Measurements from ENCODE around the gene HEATR5A.
"Not testable (repeated sequence)": the region's sequence is repeated elsewhere in the genome, so short reads cannot be mapped to it uniquely, and the experiment has no call there.

HEATR5A gene

DNA sequence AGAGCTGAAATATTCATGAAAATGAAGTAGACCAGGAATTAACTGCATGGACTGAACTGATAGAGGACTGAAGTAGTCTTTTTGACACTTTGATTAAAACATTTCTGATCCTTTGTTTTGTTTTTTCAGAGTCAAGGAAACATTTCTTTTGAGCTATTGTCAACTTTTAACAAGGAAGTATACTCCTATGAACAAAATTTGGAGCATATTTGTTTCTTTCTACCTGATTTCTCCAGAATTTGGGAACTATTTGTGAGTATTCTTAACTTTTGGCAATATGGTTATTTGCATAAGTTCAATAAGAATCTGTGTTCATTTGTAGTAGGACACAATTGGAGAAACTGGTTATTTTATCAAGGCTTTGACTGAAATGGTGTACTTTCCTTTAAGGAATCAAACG is 141.5 kb downstream of the HEATR5A start:
- DNase-seq, result no peak

DNA sequence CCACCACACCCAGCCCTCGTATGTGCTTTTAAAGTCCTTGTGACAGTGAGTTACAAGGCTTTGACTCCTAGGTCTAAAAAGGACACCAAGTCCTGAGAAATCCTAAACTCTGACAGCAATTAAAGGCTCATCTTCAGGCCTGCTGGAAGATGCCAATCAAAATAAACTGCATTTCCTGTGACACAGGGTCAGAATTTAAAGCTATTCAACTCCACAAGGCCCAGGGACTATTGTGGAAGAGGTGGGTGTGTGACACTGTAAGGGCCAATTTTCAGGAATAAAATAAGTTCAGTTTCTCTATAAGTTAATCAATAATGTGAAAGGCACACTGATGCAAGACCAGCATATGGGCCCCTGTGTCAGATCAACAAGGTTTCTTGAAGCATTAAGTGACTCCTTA is 143.3 kb downstream of the HEATR5A start:
- DNase-seq, result no peak

DNA sequence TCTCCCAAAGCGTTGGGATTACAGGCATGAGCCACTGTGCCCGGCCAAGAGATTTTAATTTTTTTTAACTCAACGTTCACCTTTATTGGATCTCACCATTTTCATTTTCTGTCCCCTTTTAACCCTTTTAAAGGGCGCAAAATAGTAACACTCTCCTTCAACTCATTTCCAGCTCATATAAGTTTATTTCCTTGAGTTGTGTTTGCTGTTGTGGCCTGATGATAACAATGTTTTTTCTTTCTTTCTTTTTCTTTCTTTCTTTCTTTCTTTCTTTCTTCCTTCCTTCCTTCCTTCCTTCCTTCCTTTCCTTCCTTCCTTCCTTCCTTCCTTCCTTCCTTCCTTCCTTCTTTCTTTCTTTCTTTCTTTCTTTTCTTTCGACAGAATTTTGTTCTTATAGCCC is 143.9 kb downstream of the HEATR5A start:
- not testable (repeated sequence) for DNase-seq

GRCh38 chr14:31275731-31276130 is 144.6 kb downstream of the HEATR5A start:
- no peak for DNase-seq

- DNase-seq, result no peak
Observed at GRCh38 chr14:31271648-31272047, 148.7 kb downstream of the HEATR5A start.

- no peak for DNase-seq
Observed at GRCh38 chr14:31270196-31270772, 150.1 kb downstream of the HEATR5A start.

DNA sequence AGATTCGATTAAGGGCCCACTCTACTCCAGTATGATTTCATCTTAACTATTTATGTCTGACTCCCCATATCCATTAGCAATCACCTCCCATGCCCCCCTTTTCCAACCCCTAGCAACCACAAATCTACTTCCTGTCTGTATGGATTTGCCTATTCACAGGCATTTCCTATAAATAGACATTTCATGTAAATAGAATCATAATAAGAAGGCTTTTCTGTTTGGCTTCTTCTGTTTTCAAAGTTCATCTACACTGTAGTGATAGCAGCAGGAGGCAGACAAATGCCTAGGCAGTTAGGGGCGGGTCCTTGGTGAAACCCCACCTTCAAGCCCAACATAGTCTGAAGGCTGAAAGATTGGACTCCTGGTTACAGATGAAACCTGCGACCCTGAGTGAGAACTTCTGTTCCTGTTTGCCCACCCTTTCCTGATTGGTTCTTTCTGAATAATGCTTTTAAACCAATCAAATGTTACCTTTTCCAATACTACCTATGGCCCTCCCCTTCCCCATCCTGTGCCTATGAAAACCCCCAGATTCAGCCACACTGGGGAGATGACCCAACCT is 150.6 kb downstream of the HEATR5A start:
- DNase-seq, result no peak

DNA sequence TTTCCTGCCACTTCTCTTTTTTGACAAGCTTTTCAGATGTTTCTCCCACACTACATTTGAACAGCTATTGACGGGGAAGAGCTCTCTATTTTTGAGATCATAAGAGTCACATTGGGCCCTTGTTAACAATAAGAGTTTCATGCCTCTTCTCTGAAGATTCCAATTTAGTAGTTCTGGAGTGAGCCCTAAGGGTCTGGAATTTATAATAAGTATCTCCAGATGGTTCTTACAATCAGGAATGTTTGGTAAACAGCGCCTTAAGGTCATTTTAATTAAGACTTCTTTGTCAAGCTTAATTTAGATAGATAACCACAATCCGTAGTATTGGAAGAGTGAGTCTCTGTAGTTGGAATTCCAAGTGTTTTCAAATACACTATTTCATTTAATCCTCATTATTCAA is 152.1 kb downstream of the HEATR5A start:
- no peak for DNase-seq

GRCh38 chr14:31266437-31267331 is 153.7 kb downstream of the HEATR5A start:
- DNase-seq, result no peak

GRCh38 chr14:31265701-31266398 is 154.5 kb downstream of the HEATR5A start:
- no peak for DNase-seq

DNA sequence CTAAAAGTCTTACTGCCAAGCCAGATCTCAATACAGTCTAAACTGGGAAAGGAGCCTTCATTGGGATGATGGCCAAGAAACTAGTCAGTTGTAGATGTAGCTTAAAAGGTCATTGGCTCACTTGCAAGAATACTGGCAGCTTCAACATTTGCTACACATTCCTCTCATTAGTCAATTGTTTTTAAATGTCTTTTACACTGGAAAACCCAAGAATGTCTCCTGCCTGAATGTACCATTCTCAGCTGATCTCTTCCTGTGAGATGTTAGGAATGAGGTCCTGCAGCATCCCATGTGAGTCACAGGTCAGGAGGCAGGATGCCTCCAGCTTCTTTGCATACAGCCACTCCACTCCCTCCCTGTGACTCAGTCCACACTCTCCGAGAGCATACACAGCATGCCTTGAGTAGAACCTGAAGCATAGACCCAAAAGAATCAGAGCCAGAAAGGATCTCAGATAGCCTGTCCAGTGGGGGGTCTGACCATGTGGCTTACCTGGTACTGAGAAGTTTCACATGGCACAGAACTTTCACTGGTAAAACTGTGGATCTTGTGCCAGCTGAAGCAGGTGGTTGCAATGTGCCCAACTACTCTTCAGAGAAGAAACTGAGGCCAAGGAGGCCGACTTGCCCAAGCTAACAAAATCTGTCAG is 156.7 kb downstream of the HEATR5A start:
- DNase-seq, result no peak

- no peak for DNase-seq
Observed at GRCh38 chr14:31261859-31262731, 158.3 kb downstream of the HEATR5A start.

DNA sequence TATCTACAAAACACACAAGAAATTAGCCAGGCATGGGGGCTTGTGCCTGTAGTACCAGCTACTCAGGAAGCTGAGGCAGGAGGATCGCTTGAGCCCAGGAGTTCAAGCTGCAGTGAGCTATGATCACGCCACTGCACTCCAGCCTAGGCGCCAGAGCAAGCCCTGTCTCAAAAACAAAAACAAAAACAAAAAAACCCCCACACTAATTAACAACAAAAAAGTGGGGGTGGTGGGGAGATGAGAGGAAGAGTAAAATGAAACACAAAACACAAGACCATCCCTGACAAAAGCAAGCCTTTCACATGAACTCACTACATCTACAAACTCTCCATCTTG is 158.9 kb downstream of the HEATR5A start:
- no peak for DNase-seq

- DNase-seq, result not testable (repeated sequence)
Observed at GRCh38 chr14:31259040-31259435, 161.3 kb downstream of the HEATR5A start.

DNA sequence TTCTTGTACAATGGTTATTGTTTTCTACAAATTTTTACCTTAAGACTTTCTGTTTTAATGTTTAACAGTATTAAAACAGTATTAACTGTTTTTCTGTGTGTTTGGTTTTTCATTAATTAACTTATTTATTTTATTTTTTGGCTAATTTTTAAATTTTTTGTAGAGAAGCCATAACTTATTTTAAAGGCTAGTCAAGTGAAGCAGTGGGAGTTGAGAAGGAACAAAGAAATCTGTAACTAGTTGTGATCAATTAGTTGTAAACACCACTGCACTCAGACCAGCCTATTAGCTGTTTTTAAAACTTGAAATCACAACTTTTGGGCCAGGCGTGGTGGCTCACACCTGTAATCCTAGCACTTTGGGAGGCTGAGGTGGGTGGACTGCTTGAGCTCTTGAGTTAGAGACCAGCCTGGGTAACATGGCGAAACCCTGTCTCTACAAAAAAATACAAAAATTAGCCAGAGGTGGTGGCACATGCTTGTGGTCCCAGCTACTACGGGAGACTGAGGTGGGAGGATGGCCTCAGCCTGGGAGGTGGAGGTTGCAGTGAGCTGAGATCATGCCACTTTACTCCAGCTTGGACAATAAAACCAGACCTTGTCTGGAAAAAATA is 161.8 kb downstream of the HEATR5A start:
- no peak for DNase-seq

DNA sequence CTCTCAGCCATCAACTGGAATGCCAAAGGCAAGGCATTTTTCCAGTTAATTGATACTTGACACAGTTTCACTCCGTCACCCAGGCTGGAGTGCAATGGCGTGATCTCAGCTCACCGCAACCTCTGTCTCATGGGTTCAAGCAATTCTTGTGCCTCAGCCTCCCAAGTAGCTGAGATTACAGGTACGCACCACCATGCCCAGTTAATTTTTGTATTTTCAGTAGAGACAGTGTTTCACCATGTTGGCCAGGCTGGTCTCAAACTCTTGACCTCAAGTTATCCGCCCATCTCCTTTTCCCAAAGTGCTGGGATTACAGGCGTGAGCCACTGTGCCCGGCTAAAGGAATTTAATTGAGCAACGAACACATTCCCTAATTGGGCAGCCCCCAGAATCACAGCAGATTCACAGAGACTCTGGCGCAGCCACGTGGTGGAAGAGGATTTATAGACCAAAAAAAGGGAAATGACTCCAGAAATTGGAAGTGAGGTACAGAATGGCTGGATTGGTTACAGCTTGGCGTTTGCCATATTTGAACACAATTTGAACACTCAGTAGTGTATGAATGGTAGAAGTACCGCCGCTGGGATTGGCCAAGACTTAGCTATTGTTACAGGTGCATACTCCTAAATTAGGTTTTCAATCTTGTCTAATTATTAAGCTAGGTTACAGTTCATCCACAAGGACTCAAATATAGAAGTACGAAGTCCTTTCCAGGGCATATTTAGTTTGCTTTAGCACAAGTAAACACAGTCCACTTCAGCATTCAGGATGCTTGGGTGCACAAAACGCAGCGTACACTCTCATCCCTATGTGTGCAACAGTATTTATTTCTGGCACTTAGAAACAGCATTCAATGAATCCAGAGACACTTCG is 162.6 kb downstream of the HEATR5A start:
- not testable (repeated sequence) for DNase-seq

DNA sequence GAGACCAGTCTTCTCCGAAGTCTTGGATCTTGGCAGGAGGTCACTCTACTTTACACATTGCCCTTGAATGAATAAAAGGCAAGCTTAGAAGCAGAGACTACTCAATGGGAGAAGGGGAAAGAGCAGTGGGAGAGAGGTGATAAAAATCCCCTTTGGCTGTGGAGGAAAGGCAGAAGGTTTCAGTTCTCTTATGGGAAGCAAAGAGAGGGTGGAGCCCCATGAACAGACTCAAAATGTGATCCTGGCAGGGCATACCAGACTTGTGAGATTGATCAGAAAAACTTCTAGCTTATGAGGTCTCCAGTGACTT is 163.2 kb downstream of the HEATR5A start:
- DNase-seq, result no peak

DNA sequence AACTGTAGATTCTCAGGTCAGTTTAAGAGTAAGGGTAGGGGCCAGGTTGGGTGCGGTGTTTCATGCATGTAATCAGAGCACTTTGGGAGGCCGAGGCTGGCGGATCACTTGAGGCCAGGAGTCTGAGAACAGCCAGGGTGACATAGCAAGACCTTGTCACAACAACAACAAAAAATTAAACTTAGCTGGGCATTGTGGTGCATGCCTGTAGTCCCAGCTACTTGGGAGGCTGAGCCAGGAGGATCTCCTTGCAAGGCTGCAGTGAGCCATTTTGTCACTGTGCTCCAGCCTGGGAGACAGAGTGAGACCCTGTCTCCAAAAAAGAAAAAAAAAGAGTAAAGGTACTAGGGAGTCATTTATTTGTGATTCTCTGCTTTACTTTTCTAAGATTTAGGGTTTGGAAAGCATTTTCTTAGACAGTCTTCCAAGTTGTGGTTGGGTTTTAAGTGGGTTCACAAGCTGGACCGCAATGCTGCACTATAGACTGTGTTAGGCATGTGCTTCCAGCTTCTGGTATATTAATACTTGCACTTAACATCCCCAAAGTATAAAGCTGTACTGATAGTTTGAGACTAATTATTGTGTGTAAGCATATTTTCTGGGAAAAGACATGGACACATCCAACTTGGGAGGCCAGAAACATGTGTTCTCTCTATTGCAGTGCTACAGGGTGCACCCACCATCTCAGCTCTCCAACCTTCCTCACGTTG is 163.7 kb downstream of the HEATR5A start:
- DNase-seq, result no peak

GRCh38 chr14:31255918-31256317 is 164.4 kb downstream of the HEATR5A start:
- DNase-seq, result not testable (repeated sequence)

- DNase-seq, result no peak
Observed at GRCh38 chr14:31255286-31255685, 165.1 kb downstream of the HEATR5A start.

All from T-helper 9 cell (primary cell).